Activated CD8-positive, alpha-beta memory T cell treated with anti-CD3 and anti-CD28 coated beads, Interleukin-2, amount 10 ng/mL, durations not matched to agents 7 days and 5 days (primary cell): Measurements from ENCODE around the gene TBC1D9. TPM values are rescaled to one million over a fixed set of nuclear protein-coding genes. Genes with fewer than 3 reads are reported as not detected.

Experiments used
- ATAC-seq: fragments of 150-1000 bp; cut with Tn5 transposase; one replicate; pipeline ENCODE4 v1.10.0; 2021; ENCODE audit warnings: moderate library complexity
- CTCF ChIA-PET: fragments of 350-600 bp; sonication (Branson Sonifier 250); formaldehyde crosslinking; loops from one replicate; lab custom pipeline; 2021; ENCODE audit warnings: antibody characterized with exemption; lab: Charles Lee
- DNase-seq: peaks from one replicate; pipeline ENCODE4 v3.0.0-alpha.2; 2020
- H3K27ac Mint-ChIP-seq: one replicate; pipeline ENCODE4 v1.8.0; 2021; ENCODE audit warnings: mild to moderate bottlenecking, mixed read lengths
- H3K27me3 Mint-ChIP-seq: one replicate; pipeline ENCODE4 v1.8.0; 2021; ENCODE audit warnings: mixed read lengths
- H3K36me3 Mint-ChIP-seq: one replicate; pipeline ENCODE4 v1.8.0; 2021; ENCODE audit warnings: mild to moderate bottlenecking, mixed read lengths
- H3K4me1 Mint-ChIP-seq: one replicate; pipeline ENCODE4 v1.8.0; 2021; ENCODE audit warnings: mixed read lengths
- H3K4me3 Mint-ChIP-seq: one replicate; pipeline ENCODE4 v1.8.0; 2021; ENCODE audit warnings: mild to moderate bottlenecking, moderate library complexity, mixed read lengths
- H3K9me3 Mint-ChIP-seq: one replicate; pipeline ENCODE4 v1.8.0; 2022; ENCODE audit warnings: low read depth, mixed read lengths
- total RNA-seq, 2 experiments: library from RNA; stranded (reverse); gene quantifications; one replicate each; pipeline ENCODE4 v1.2.3, GENCODE V29; 2021

The TBC1D9 gene
- total RNA-seq, 2 experiments from 2014 or later, result 0.14 TPM; not detected in 1

GRCh38 chr4:140654495-140654814 lies 101.7 kb downstream of the TBC1D9 start:
- DNase-seq (no peak), ATAC-seq (no peak)
- no peak overlapping the region for H3K4me3 Mint-ChIP-seq
- H3K36me3 Mint-ChIP-seq, result no peaks in the 10 kb centered on the region
- CTCF ChIA-PET, result no interaction called here
- H3K27me3 Mint-ChIP-seq, result peaks cover 18% of the 10 kb centered on the region
- H3K9me3 Mint-ChIP-seq, result no peaks in the 10 kb centered on the region
- no peak overlapping the region for H3K27ac Mint-ChIP-seq
- no peaks in the 10 kb centered on the region for H3K4me1 Mint-ChIP-seq

GRCh38 chr4:140653718-140654494 lies 102.3 kb downstream of the TBC1D9 start:
- Mint-ChIP-seq H3K4me3 (no peak overlapping the region), H3K36me3 (no peaks in the 10 kb centered on the region), H3K9me3 (no peaks in the 10 kb centered on the region), H3K27ac (no peak overlapping the region), H3K27me3 (peaks cover 18% of the 10 kb centered on the region), H3K4me1 (no peaks in the 10 kb centered on the region)
- ATAC-seq (no peak), DNase-seq (no peak)
- CTCF ChIA-PET, result no interaction called here

- CTCF ChIA-PET, result no interaction called here
- Mint-ChIP-seq H3K4me3 (no peak overlapping the region), H3K4me1 (no peaks in the 10 kb centered on the region), H3K27ac (no peak overlapping the region), H3K9me3 (no peaks in the 10 kb centered on the region), H3K27me3 (peaks cover 24% of the 10 kb centered on the region), H3K36me3 (no peaks in the 10 kb centered on the region)
- DNase-seq (no peak), ATAC-seq (no peak)
These were observed 103.6 kb downstream of the TBC1D9 start for GRCh38 chr4:140652601-140653000.

GRCh38 chr4:140648716-140649308 lies 107.4 kb downstream of the TBC1D9 start:
- no peak for ATAC-seq
- Mint-ChIP-seq H3K27ac (no peak overlapping the region), H3K4me1 (no peaks in the 10 kb centered on the region), H3K27me3 (peaks cover 29% of the 10 kb centered on the region), H3K4me3 (no peak overlapping the region), H3K36me3 (no peaks in the 10 kb centered on the region), H3K9me3 (no peaks in the 10 kb centered on the region)
- CTCF ChIA-PET, result no interaction called here
- no peak for DNase-seq

GRCh38 chr4:140645614-140646412 lies 110.4 kb downstream of the TBC1D9 start:
- no peak overlapping the region for H3K4me3 Mint-ChIP-seq
- CTCF ChIA-PET, result no interaction called here
- peaks cover 19% of the 10 kb centered on the region for H3K27me3 Mint-ChIP-seq
- no peak overlapping the region for H3K27ac Mint-ChIP-seq
- no peaks in the 10 kb centered on the region for H3K9me3 Mint-ChIP-seq
- no peaks in the 10 kb centered on the region for H3K36me3 Mint-ChIP-seq
- no peak for ATAC-seq
- no peak for DNase-seq
- H3K4me1 Mint-ChIP-seq, result no peaks in the 10 kb centered on the region

- Mint-ChIP-seq H3K9me3 (no peaks in the 10 kb centered on the region), H3K4me1 (no peaks in the 10 kb centered on the region), H3K27me3 (peaks cover 16% of the 10 kb centered on the region), H3K36me3 (no peaks in the 10 kb centered on the region), H3K27ac (no peak overlapping the region), H3K4me3 (no peak overlapping the region)
- DNase-seq, result no peak
- no peak for ATAC-seq
- CTCF ChIA-PET, result no interaction called here
These were observed 111.0 kb downstream of the TBC1D9 start for GRCh38 chr4:140645196-140645595.

- no peaks in the 10 kb centered on the region for H3K9me3 Mint-ChIP-seq
- H3K36me3 Mint-ChIP-seq, result no peaks in the 10 kb centered on the region
- no peak overlapping the region for H3K27ac Mint-ChIP-seq
- H3K4me3 Mint-ChIP-seq, result no peak overlapping the region
- ATAC-seq (no peak), DNase-seq (no peak)
- CTCF ChIA-PET, result no interaction called here
- H3K4me1 Mint-ChIP-seq, result no peaks in the 10 kb centered on the region
- H3K27me3 Mint-ChIP-seq, result peaks cover 16% of the 10 kb centered on the region
These were observed 111.6 kb downstream of the TBC1D9 start for GRCh38 chr4:140644470-140645185.

GRCh38 chr4:140643571-140644055 lies 112.6 kb downstream of the TBC1D9 start:
- no peaks in the 10 kb centered on the region for H3K4me1 Mint-ChIP-seq

GRCh38 chr4:140642674-140643437 lies 113.3 kb downstream of the TBC1D9 start:
- no peak for DNase-seq

More at GRCh38 chr4:140643571-140644055, 112.6 kb downstream of the TBC1D9 start:
- ATAC-seq, result no peak
- Mint-ChIP-seq H3K27ac (no peak overlapping the region), H3K36me3 (no peaks in the 10 kb centered on the region), H3K27me3 (peaks cover 19% of the 10 kb centered on the region), H3K4me3 (no peak overlapping the region), H3K9me3 (no peaks in the 10 kb centered on the region)
- DNase-seq, result no peak
- CTCF ChIA-PET, result no interaction called here

GRCh38 chr4:140641789-140642439 lies 114.3 kb downstream of the TBC1D9 start:
- H3K4me1 Mint-ChIP-seq, result no peaks in the 10 kb centered on the region
- no peak overlapping the region for H3K4me3 Mint-ChIP-seq
- H3K27ac Mint-ChIP-seq, result no peak overlapping the region
- no peaks in the 10 kb centered on the region for H3K9me3 Mint-ChIP-seq
- DNase-seq (no peak), ATAC-seq (no peak)
- no peaks in the 10 kb centered on the region for H3K36me3 Mint-ChIP-seq
- CTCF ChIA-PET, result no interaction called here
- peaks cover 13% of the 10 kb centered on the region for H3K27me3 Mint-ChIP-seq

More at GRCh38 chr4:140642674-140643437, 113.3 kb downstream of the TBC1D9 start:
- Mint-ChIP-seq H3K4me3 (no peak overlapping the region), H3K27me3 (peaks cover 17% of the 10 kb centered on the region), H3K9me3 (no peaks in the 10 kb centered on the region), H3K4me1 (no peaks in the 10 kb centered on the region), H3K27ac (no peak overlapping the region), H3K36me3 (no peaks in the 10 kb centered on the region)
- CTCF ChIA-PET, result no interaction called here
- no peak for ATAC-seq

GRCh38 chr4:140641105-140641555 lies 115.1 kb downstream of the TBC1D9 start:
- DNase-seq, result no peak
- Mint-ChIP-seq H3K9me3 (no peaks in the 10 kb centered on the region), H3K27ac (no peak overlapping the region), H3K36me3 (no peaks in the 10 kb centered on the region), H3K4me1 (no peaks in the 10 kb centered on the region), H3K27me3 (peaks cover 8% of the 10 kb centered on the region), H3K4me3 (no peak overlapping the region)
- no peak for ATAC-seq
- CTCF ChIA-PET, result no interaction called here

GRCh38 chr4:140640150-140640748 lies 115.9 kb downstream of the TBC1D9 start:
- no peak for ATAC-seq
- Mint-ChIP-seq H3K4me3 (no peak overlapping the region), H3K27me3 (peaks cover 7% of the 10 kb centered on the region), H3K9me3 (no peaks in the 10 kb centered on the region), H3K4me1 (no peaks in the 10 kb centered on the region), H3K27ac (no peak overlapping the region), H3K36me3 (no peaks in the 10 kb centered on the region)
- DNase-seq, result no peak
- CTCF ChIA-PET, result interaction anchor here (1.1 to 2.0 kb wide), 2 partner anchors 116 to 280 kb away, joined by 3 to 8 read pairs; partner anchors contain the start of gene ELMOD2
